Measurements from ENCODE around the gene CRY1. TPM values are rescaled to one million over a fixed set of nuclear protein-coding genes. Genes with fewer than 3 reads are reported as not detected.
"Not testable (repeated sequence)": the region's sequence is repeated elsewhere in the genome, so short reads cannot be mapped to it uniquely, and the experiment has no call there.

Gene CRY1
- total RNA-seq, 1 donor from 2014 or later: 29.3 TPM

- no peak for DNase-seq (ENCODE audit: low read depth)
Observed at GRCh38 chr12:107066691-107067090, 26.7 kb downstream of the CRY1 start.

GRCh38 chr12:107064687-107065086 is 28.7 kb downstream of the CRY1 start:
- DNase-seq (ENCODE audit: low read depth): no peak

- no peak for DNase-seq (ENCODE audit: low read depth)
Observed at GRCh38 chr12:107064243-107064642, 29.1 kb downstream of the CRY1 start.

- no peak for DNase-seq (ENCODE audit: low read depth)
Observed at GRCh38 chr12:107058190-107058589, 35.2 kb downstream of the CRY1 start.

GRCh38 chr12:107057071-107057834 is 36.1 kb downstream of the CRY1 start:
- no peak for DNase-seq (ENCODE audit: low read depth)

- DNase-seq (ENCODE audit: low read depth): no peak
Observed at GRCh38 chr12:107053709-107054108, 39.6 kb downstream of the CRY1 start.

GRCh38 chr12:107045186-107045585 is 48.2 kb downstream of the CRY1 start:
- DNase-seq (ENCODE audit: low read depth): no peak

GRCh38 chr12:107042801-107043200 is 50.5 kb downstream of the CRY1 start:
- no peak for DNase-seq (ENCODE audit: low read depth)

- DNase-seq (ENCODE audit: low read depth): no peak
Observed at GRCh38 chr12:107035733-107036132, 57.6 kb downstream of the CRY1 start.

GRCh38 chr12:107033758-107034739 is 59.3 kb downstream of the CRY1 start:
- DNase-seq (ENCODE audit: low read depth): no peak

GRCh38 chr12:107032266-107032665 is 61.1 kb downstream of the CRY1 start:
- no peak for DNase-seq (ENCODE audit: low read depth)

GRCh38 chr12:107031061-107031460 is 62.3 kb downstream of the CRY1 start:
- no peak for DNase-seq (ENCODE audit: low read depth)

GRCh38 chr12:107029081-107029480 is 64.3 kb downstream of the CRY1 start:
- no peak for DNase-seq (ENCODE audit: low read depth)

- DNase-seq (ENCODE audit: low read depth): peak; percentile 78
Observed at GRCh38 chr12:107027636-107028053, 65.7 kb downstream of the CRY1 start.

GRCh38 chr12:107026806-107027635 is 66.3 kb downstream of the CRY1 start:
- DNase-seq (ENCODE audit: low read depth): no peak

GRCh38 chr12:107026356-107026755 is 67.0 kb downstream of the CRY1 start:
- DNase-seq (ENCODE audit: low read depth): not testable (repeated sequence)

GRCh38 chr12:107025671-107026070 is 67.7 kb downstream of the CRY1 start:
- no peak for DNase-seq (ENCODE audit: low read depth)

GRCh38 chr12:107019546-107019945 is 73.8 kb downstream of the CRY1 start:
- DNase-seq (ENCODE audit: low read depth): no peak

- DNase-seq (ENCODE audit: low read depth): no peak
Observed at GRCh38 chr12:107017042-107017441, 76.3 kb downstream of the CRY1 start.

- DNase-seq (ENCODE audit: low read depth): no peak
Observed at GRCh38 chr12:107014055-107014454, 79.3 kb downstream of the CRY1 start.

GRCh38 chr12:107012736-107013425 is 80.5 kb downstream of the CRY1 start:
- DNase-seq (ENCODE audit: low read depth): no peak
